A549 (cell line): ENCODE measurements around the gene IPP. TPM values are rescaled to one million over a fixed set of nuclear protein-coding genes. Genes with fewer than 3 reads are reported as not detected.

Experiments used
- ATAC-seq, 2 experiments: fragments of 200-7000 bp in 1 of 2; fragments of >200 bp in 1 of 2; cut with Nextera tagmentation in 1 of 2; cut with Tn5 transposase in 1 of 2; 3 replicates each; pipeline versions ENCODE4 v1.8.0 to v1.9.1; 2018 to 2020; ENCODE audit warnings: mild to moderate bottlenecking in 1 of 2, moderate library complexity in 1 of 2
- CTCF ChIA-PET: fragments of 300-600 bp; sonication (Branson Sonifier 250); formaldehyde crosslinking; extraction: SDS; loops from one replicate; lab custom pipeline; 2021; ENCODE audit warnings: antibody characterized with exemption, inconsistent platforms; lab: Yijun Ruan, JAX
- POLR2A ChIA-PET: fragments of 350-600 bp; formaldehyde crosslinking; extraction: SDS; loops from one replicate; lab custom pipeline; 2021; ENCODE audit warnings: antibody characterized with exemption, inconsistent platforms; lab: Yijun Ruan, JAX
- DNase-seq, 2 experiments: peaks; one replicate each; pipeline versions ENCODE4 v3.0.0 to v3.0.0-alpha.2; 2011 to 2016; ENCODE audit warnings: low read depth in 1 of 2, low spot score in 1 of 2
- FAIRE-seq: peaks from 2 replicates; lab custom pipeline; 2011; peaks lifted over from hg19 to GRCh38; lab: Jason Lieb, UNC
- H3K27ac ChIP-seq, 2 experiments: fragments of >200 bp; sonication (Bioruptor Twin); formaldehyde crosslinking; 3 replicates each; pipeline ENCODE4 v1.5.1; 2016 to 2017
- H3K4me1 ChIP-seq: fragments of >200 bp; sonication (Bioruptor Twin); formaldehyde crosslinking; 3 replicates; pipeline ENCODE4 v1.6.1; 2016
- H3K4me2 ChIP-seq: fragments of >200 bp; sonication (Bioruptor Twin); formaldehyde crosslinking; 3 replicates; pipeline ENCODE4 v1.6.1; 2016
- H3K4me3 ChIP-seq: fragments of >200 bp; sonication (Bioruptor Twin); formaldehyde crosslinking; 3 replicates; pipeline ENCODE4 v1.5.1; 2016
- H3K9me3 ChIP-seq: fragments of >200 bp; sonication (Bioruptor Twin); formaldehyde crosslinking; 3 replicates; pipeline ENCODE4 v1.6.1; 2016
- CBX2 ChIP-seq: fragments of 200-600 bp; sonication (generic); IDR thresholded peaks from 2 replicates; pipeline ENCODE4 v1.6.1; 2016; ENCODE audit warnings: low read depth, mild to moderate bottlenecking, borderline replicate concordance
- CHD2 ChIP-seq: fragments of 150-350 bp; IDR thresholded peaks from 2 replicates; pipeline ENCODE4 v1.6.1; 2014; ENCODE audit warnings: low read length; ENCODE audit not compliant: partially characterized antibody
- EHF ChIP-seq: fragments of 250-450 bp; sonication (Bioruptor Pico); IDR thresholded peaks from 2 replicates; pipeline ENCODE4 v1.5.0; 2020; ENCODE audit warnings: mild to moderate bottlenecking
- FOXS1 ChIP-seq: fragments of 250-450 bp; sonication (Bioruptor Pico); IDR thresholded peaks from 2 replicates; pipeline ENCODE4 v1.5.0; 2020; ENCODE audit warnings: mild to moderate bottlenecking, moderate library complexity
- HOXA7 ChIP-seq: fragments of 250-450 bp; sonication (Bioruptor Pico); IDR thresholded peaks from 2 replicates; pipeline ENCODE4 v1.5.0; 2020; ENCODE audit warnings: mild to moderate bottlenecking, moderate library complexity
- JUN ChIP-seq, 2 experiments: fragments of >200 bp; sonication (Bioruptor Twin); formaldehyde crosslinking; IDR thresholded peaks; 2 replicates in 1 of 2; 3 replicates in 1 of 2; pipeline ENCODE4 v1.6.1; 2016 to 2017
- JUNB ChIP-seq: fragments of >200 bp; sonication (Bioruptor Twin); formaldehyde crosslinking; IDR thresholded peaks from 2 replicates; pipeline ENCODE4 v1.6.1; 2016
- KDM5A ChIP-seq: fragments of 200-600 bp; sonication (generic); IDR thresholded peaks from 2 replicates; pipeline ENCODE4 v1.6.1; 2016; ENCODE audit warnings: antibody characterized with exemption, mild to moderate bottlenecking
- MAFK ChIP-seq: fragments of 450-650 bp; IDR thresholded peaks from 2 replicates; pipeline ENCODE4 v1.6.1; 2014; ENCODE audit not compliant: partially characterized antibody
- MAZ ChIP-seq: fragments of 150-350 bp; IDR thresholded peaks from 2 replicates; pipeline ENCODE4 v1.6.1; 2014; ENCODE audit warnings: antibody characterized with exemption, low read depth, low read length, borderline replicate concordance
- NFE2L2 ChIP-seq: fragments of 150-350 bp; conservative IDR thresholded peaks from 2 replicates; pipeline ENCODE4 v1.6.1; 2014; ENCODE audit warnings: low read length
- NPAS2 ChIP-seq: fragments of 250-450 bp; sonication (Bioruptor Pico); IDR thresholded peaks from 2 replicates; pipeline ENCODE4 v1.8.0; 2022; ENCODE audit warnings: mild to moderate bottlenecking, moderate library complexity, borderline replicate concordance
- PHF8 ChIP-seq: fragments of 200-600 bp; sonication (generic); IDR thresholded peaks from 2 replicates; pipeline ENCODE4 v1.6.1; 2016; ENCODE audit warnings: low read depth, mild to moderate bottlenecking, antibody characterized with exemption, moderate library complexity, borderline replicate concordance
- RARB ChIP-seq: fragments of 250-450 bp; sonication (Bioruptor Pico); IDR thresholded peaks from 2 replicates; pipeline ENCODE4 v1.8.0; 2021; ENCODE audit warnings: mild to moderate bottlenecking, moderate library complexity
- REST ChIP-seq: fragments of 200-600 bp; sonication (generic); IDR thresholded peaks from 2 replicates; pipeline ENCODE4 v1.6.1; 2016; ENCODE audit warnings: antibody characterized with exemption, mild to moderate bottlenecking, moderate library complexity
- SMC3 ChIP-seq: fragments of >200 bp; sonication (Bioruptor Twin); formaldehyde crosslinking; IDR thresholded peaks from 3 replicates; pipeline ENCODE4 v1.6.1; 2018; ENCODE audit warnings: inconsistent platforms
- USF2 ChIP-seq: fragments of 450-650 bp; IDR thresholded peaks from 2 replicates; pipeline ENCODE4 v1.6.1; 2014; ENCODE audit warnings: antibody characterized with exemption
- ZFP36 ChIP-seq: fragments of 450-650 bp; IDR thresholded peaks from 2 replicates; pipeline ENCODE4 v1.6.1; 2014; ENCODE audit warnings: borderline replicate concordance; ENCODE audit not compliant: partially characterized antibody
- ZSCAN20 ChIP-seq: fragments of 250-450 bp; sonication (Bioruptor Pico); IDR thresholded peaks from 2 replicates; pipeline ENCODE4 v1.8.0; 2022; ENCODE audit warnings: mild to moderate bottlenecking, moderate library complexity
- WGBS: methylation state at CpG from one replicate; pipeline ENCODE4 v1.1.6; 2017; ENCODE audit errors: missing lambda C conversion rate; 5-methylcytosine and 5-hydroxymethylcytosine counted together
- polyA plus RNA-seq, 4 experiments: library from polyadenylated mRNA; depleted of rRNA in 3 of 4; stranded (reverse); fragments of >200 nt; fragmentation: RNase III in 1 of 4; extraction: RNeasy Plus Mini Kit Qiagen cat#74134 plus additional on column Dnase treatment in 1 of 4; gene quantifications; 2 replicates in 3 of 4; 3 replicates in 1 of 4; pipeline ENCODE4 v1.2.3, GENCODE V29; 2011 to 2017
- TF ChIP-seq, protein P1 (sequence below): IDR thresholded peaks from 2 replicates; pipeline ENCODE4 v1.6.1; 2012
- TF ChIP-seq, protein P2 (sequence below): fragments of 250-450 bp; sonication (Bioruptor Pico); IDR thresholded peaks from 2 replicates; pipeline ENCODE4 v1.5.0; 2021; ENCODE audit warnings: mild to moderate bottlenecking, moderate library complexity, borderline replicate concordance

The IPP gene
- polyA plus RNA-seq, 2 of the 4 experiments (the other 2 are of a cell fraction): 7.6 to 11.9 TPM

GRCh38 chr1:45775794-45776193 lies 25.3 kb upstream of the IPP start:
- Histone ChIP-seq H3K27ac (no peak overlapping the region), H3K4me1 (no peaks in the 10 kb centered on the region), H3K4me2 (no peak overlapping the region), H3K9me3 (no peaks in the 10 kb centered on the region)
- DNase-seq (no peak), FAIRE-seq (no peak)
- CTCF ChIA-PET: no interaction called here
- TF ChIP-seq JUNB (no peak), CBX2 (no peak), HOXA7 (CRISPR knock-in tag) (no peak), ZSCAN20 (no peak), SMC3 (no peak), CHD2 (no peak), FOXS1 (CRISPR knock-in tag) (no peak), ZFP36 (no peak), KDM5A (no peak), PHF8 (no peak), MAFK (no peak), RARB (no peak)
- TF ChIP-seq, protein P1, sequence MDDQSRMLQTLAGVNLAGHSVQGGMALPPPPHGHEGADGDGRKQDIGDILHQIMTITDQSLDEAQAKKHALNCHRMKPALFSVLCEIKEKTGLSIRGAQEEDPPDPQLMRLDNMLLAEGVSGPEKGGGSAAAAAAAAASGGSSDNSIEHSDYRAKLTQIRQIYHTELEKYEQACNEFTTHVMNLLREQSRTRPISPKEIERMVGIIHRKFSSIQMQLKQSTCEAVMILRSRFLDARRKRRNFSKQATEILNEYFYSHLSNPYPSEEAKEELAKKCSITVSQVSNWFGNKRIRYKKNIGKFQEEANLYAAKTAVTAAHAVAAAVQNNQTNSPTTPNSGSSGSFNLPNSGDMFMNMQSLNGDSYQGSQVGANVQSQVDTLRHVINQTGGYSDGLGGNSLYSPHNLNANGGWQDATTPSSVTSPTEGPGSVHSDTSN: no peak
- TF ChIP-seq, protein P2, sequence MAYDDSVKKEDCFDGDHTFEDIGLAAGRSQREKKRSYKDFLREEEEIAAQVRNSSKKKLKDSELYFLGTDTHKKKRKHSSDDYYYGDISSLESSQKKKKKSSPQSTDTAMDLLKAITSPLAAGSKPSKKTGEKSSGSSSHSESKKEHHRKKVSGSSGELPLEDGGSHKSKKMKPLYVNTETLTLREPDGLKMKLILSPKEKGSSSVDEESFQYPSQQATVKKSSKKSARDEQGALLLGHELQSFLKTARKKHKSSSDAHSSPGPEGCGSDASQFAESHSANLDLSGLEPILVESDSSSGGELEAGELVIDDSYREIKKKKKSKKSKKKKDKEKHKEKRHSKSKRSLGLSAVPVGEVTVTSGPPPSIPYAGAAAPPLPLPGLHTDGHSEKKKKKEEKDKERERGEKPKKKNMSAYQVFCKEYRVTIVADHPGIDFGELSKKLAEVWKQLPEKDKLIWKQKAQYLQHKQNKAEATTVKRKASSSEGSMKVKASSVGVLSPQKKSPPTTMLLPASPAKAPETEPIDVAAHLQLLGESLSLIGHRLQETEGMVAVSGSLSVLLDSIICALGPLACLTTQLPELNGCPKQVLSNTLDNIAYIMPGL (CRISPR knock-in tag): no peak
- TF ChIP-seq, all 56 proteins: peak for 0
- ATAC-seq: no peak
- no peak overlapping the region for H3K4me3 ChIP-seq
- WGBS: 93% methylated on average over 3 of the region's 3 CpGs
- POLR2A ChIA-PET: no interaction called here

- ChIA-PET CTCF (no interaction called here), POLR2A (no interaction called here)
- FAIRE-seq (no peak), ATAC-seq (no peak), DNase-seq (no peak)
- TF ChIP-seq REST (no peak), EHF (CRISPR knock-in tag) (no peak), MAZ (no peak), ZSCAN20 (no peak), NFE2L2 (no peak), NPAS2 (no peak), JUN (IDR thresholded peaks at IDR 0.05) (no peak), USF2 (no peak)
- TF ChIP-seq, protein P1: no peak
- Histone ChIP-seq H3K9me3 (no peaks in the 10 kb centered on the region), H3K4me3 (no peak overlapping the region), H3K4me2 (no peak overlapping the region), H3K4me1 (no peaks in the 10 kb centered on the region), H3K27ac (no peak overlapping the region)
- 59% methylated on average over 3 of the region's 3 CpGs for WGBS
These were observed 22.5 kb upstream of the IPP start for GRCh38 chr1:45772971-45773370.
